GM18526 (cell line): Measurements from ENCODE around the gene COPG1.

Source experiments
- POLR2A ChIP-seq: IDR thresholded peaks from 3 replicates; pipeline ENCODE4 v1.6.1; 2011; ENCODE audit not compliant: insufficient read length; ENCODE audit errors: extremely low read depth

The COPG1 gene

GRCh38 chr3:129261894-129262293 lies 12.5 kb downstream of the COPG1 start:
- TF ChIP-seq POLR2A = no peak

- no peak for TF ChIP-seq POLR2A
These were observed 13.9 kb downstream of the COPG1 start for GRCh38 chr3:129263161-129263910.

- TF ChIP-seq POLR2A = no peak
These were observed 17.2 kb downstream of the COPG1 start for GRCh38 chr3:129266651-129267050.

- TF ChIP-seq POLR2A = no peak
These were observed 19.0 kb downstream of the COPG1 start for GRCh38 chr3:129268396-129268795.

- TF ChIP-seq POLR2A = no peak
These were observed 22.3 kb downstream of the COPG1 start for GRCh38 chr3:129271674-129272073.

- no peak for TF ChIP-seq POLR2A
These were observed 27.0 kb downstream of the COPG1 start for GRCh38 chr3:129276385-129276784.

GRCh38 chr3:129277829-129278271 lies 28.4 kb downstream of the COPG1 start:
- TF ChIP-seq POLR2A = no peak

- peak; percentile 1 for TF ChIP-seq POLR2A
These were observed 29.1 kb downstream of the COPG1 start, which contains the start of gene HMCES for GRCh38 chr3:129278439-129278965. Gene HMCES (plus strand): TSS chr3:129278870. CDS start chr3:129279733, 863 bp downstream.

GRCh38 chr3:129278966-129279906 lies 29.8 kb downstream of the COPG1 start:
- peak; percentile 15 for TF ChIP-seq POLR2A

GRCh38 chr3:129280183-129280582 lies 30.8 kb downstream of the COPG1 start:
- no peak for TF ChIP-seq POLR2A

GRCh38 chr3:129281726-129282125 lies 32.3 kb downstream of the COPG1 start:
- TF ChIP-seq POLR2A = no peak

GRCh38 chr3:129282727-129283327 lies 33.4 kb downstream of the COPG1 start:
- TF ChIP-seq POLR2A = no peak

- no peak for TF ChIP-seq POLR2A
These were observed 36.7 kb downstream of the COPG1 start for GRCh38 chr3:129286081-129286480.

GRCh38 chr3:129288446-129288845 lies 39.0 kb downstream of the COPG1 start:
- TF ChIP-seq POLR2A = no peak
